Measurements from ENCODE around the gene ABL1.

DNA sequence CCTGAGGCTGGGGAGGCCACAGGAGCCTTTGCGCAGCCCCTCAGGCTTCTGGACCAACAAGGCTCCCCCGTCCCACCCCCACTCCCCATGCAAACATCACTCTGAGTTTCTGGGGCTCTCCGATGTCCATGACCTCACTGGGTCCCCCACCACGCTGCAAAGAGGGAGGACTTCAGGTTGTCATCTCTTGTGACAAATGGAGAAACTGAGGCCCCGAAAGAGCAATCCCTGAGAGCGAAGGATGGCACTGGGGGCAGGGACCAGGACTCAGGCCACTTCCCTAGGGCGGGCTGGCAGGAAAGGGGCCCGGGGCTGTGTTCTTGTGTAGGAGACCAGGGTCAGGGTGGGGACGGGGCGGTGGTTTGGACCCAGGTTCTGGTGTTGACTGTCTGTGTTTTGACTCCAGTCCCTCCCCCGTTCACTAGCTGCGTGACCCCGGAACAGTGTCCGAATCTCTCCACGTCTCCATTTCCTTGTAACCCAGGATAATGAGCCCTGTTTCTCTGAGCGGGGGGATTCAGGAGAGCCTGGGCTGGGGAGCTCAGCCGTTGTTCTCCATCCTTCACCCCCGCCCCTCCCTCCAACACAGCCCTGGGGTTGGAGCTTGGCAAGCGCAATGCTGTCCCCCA, 90.1 kb downstream of the ABL1 start:
- TF ChIP-seq ZNF133 (tag by site-specific recombination; IDR thresholded peaks at IDR 0.05), result no peak
- no peak for TF ChIP-seq ZNF48 (tag by site-specific recombination; IDR thresholded peaks at IDR 0.05)
- TF ChIP-seq, protein P1, sequence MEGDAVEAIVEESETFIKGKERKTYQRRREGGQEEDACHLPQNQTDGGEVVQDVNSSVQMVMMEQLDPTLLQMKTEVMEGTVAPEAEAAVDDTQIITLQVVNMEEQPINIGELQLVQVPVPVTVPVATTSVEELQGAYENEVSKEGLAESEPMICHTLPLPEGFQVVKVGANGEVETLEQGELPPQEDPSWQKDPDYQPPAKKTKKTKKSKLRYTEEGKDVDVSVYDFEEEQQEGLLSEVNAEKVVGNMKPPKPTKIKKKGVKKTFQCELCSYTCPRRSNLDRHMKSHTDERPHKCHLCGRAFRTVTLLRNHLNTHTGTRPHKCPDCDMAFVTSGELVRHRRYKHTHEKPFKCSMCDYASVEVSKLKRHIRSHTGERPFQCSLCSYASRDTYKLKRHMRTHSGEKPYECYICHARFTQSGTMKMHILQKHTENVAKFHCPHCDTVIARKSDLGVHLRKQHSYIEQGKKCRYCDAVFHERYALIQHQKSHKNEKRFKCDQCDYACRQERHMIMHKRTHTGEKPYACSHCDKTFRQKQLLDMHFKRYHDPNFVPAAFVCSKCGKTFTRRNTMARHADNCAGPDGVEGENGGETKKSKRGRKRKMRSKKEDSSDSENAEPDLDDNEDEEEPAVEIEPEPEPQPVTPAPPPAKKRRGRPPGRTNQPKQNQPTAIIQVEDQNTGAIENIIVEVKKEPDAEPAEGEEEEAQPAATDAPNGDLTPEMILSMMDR (tag by site-specific recombination; IDR thresholded peaks at IDR 0.05), result no peak
- TF ChIP-seq ZNF707 (tag by site-specific recombination; IDR thresholded peaks at IDR 0.05), result no peak
- TF ChIP-seq TCF7L2 (IDR thresholded peaks at IDR 0.05; ENCODE audit: borderline replicate concordance, low read depth, low read length), result no peak
- TF ChIP-seq, protein P2, sequence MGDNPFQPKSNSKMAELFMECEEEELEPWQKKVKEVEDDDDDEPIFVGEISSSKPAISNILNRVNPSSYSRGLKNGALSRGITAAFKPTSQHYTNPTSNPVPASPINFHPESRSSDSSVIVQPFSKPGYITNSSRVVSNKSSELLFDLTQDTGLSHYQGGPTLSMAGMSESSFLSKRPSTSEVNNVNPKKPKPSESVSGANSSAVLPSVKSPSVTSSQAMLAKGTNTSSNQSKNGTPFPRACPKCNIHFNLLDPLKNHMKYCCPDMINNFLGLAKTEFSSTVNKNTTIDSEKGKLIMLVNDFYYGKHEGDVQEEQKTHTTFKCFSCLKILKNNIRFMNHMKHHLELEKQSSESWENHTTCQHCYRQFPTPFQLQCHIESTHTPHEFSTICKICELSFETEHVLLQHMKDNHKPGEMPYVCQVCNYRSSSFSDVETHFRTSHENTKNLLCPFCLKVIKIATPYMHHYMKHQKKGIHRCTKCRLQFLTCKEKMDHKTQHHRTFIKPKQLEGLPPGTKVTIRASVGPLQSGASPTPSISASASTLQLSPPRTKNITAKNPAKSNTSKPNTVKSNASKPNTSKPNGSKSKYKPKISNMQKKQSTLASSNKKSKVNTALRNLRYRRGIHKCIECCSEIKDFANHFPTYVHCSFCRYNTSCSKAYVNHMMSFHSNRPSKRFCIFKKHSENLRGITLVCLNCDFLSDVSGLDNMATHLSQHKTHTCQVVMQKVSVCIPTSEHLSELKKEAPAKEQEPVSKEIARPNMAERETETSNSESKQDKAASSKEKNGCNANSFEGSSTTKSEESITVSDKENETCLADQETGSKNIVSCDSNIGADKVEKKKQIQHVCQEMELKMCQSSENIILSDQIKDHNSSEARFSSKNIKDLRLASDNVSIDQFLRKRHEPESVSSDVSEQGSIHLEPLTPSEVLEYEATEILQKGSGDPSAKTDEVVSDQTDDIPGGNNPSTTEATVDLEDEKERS (tag by site-specific recombination; IDR thresholded peaks at IDR 0.05), result no peak
- TF ChIP-seq SETDB1 (IDR thresholded peaks at IDR 0.05; ENCODE audit: insufficient read length, low read length), result no peak
- TF ChIP-seq ZNF530 (tag by site-specific recombination; IDR thresholded peaks at IDR 0.05; ENCODE audit: low read depth), result no peak
- no peak for TF ChIP-seq ZNF354C (tag by site-specific recombination; IDR thresholded peaks at IDR 0.05; ENCODE audit: borderline replicate concordance, low read depth)
- no peak for TF ChIP-seq ZNF624 (tag by site-specific recombination; IDR thresholded peaks at IDR 0.05)
- TF ChIP-seq YY1 (tag by site-specific recombination; IDR thresholded peaks at IDR 0.05), result no peak
- TF ChIP-seq FEZF1 (tag by site-specific recombination; IDR thresholded peaks at IDR 0.05), result no peak
- no peak for TF ChIP-seq PBX3 (CRISPR knock-in tag; IDR thresholded peaks at IDR 0.05)
- no peak for TF ChIP-seq ZNF274 (IDR thresholded peaks at IDR 0.05; ENCODE audit: low read length)
- TF ChIP-seq ZNF274 (tag by site-specific recombination; IDR thresholded peaks at IDR 0.05; ENCODE audit: borderline replicate concordance), result no peak

All from HEK293 (cell line).